A673 (cell line): Measurements from ENCODE around the gene GLIS2. TPM values are rescaled to one million over a fixed set of nuclear protein-coding genes. Genes with fewer than 3 reads are reported as not detected.

ENCODE experiments used
- BruUV-seq: library from RNA; stranded (reverse); fragments of 400-500 nt; replicated peaks from 2 replicates; lab custom pipeline; 2021; lab: Mats Ljungman, UMichigan
- CTCF ChIA-PET: fragments of 300-600 bp; sonication (Branson Sonifier 250); formaldehyde crosslinking; loops from one replicate; lab custom pipeline; 2022; ENCODE audit warnings: antibody characterized with exemption; lab: Charles Lee
- POLR2A ChIA-PET: fragments of 300-600 bp; sonication (Branson Sonifier 250); formaldehyde crosslinking; loops from one replicate; lab custom pipeline; 2022; ENCODE audit warnings: antibody characterized with exemption; ENCODE audit not compliant: low non-redundant PET; lab: Charles Lee
- DNase-seq: peaks from one replicate; pipeline ENCODE4 v3.0.0-alpha.2; 2015; ENCODE audit warnings: low spot score
- H3K27ac ChIP-seq: fragments of 200-600 bp; sonication (generic); 2 replicates; pipeline ENCODE4 v1.5.1; 2016; ENCODE audit warnings: mixed run types, low read depth, mild to moderate bottlenecking, mixed read lengths, antibody characterized with exemption, low read length; ENCODE audit not compliant: poor library complexity, severe bottlenecking
- H3K27me3 ChIP-seq: fragments of 200-600 bp; sonication (generic); replicated peaks from 2 replicates; pipeline ENCODE4 v1.6.1; 2017; ENCODE audit warnings: mixed run types, low read depth, mild to moderate bottlenecking, mixed read lengths, antibody characterized with exemption, low read length; ENCODE audit not compliant: insufficient read depth, poor library complexity
- H3K36me3 ChIP-seq: fragments of 200-600 bp; sonication (generic); 2 replicates; pipeline ENCODE4 v1.6.1; 2016; ENCODE audit warnings: mixed run types, mild to moderate bottlenecking, mixed read lengths, antibody characterized with exemption, low read length; ENCODE audit not compliant: insufficient read depth, poor library complexity, severe bottlenecking
- H3K4me1 ChIP-seq: fragments of 200-600 bp; sonication (generic); 2 replicates; pipeline ENCODE4 v1.6.1; 2017; ENCODE audit warnings: mixed run types, mild to moderate bottlenecking, mixed read lengths, antibody characterized with exemption, low read length; ENCODE audit not compliant: insufficient read depth, poor library complexity, severe bottlenecking
- H3K4me3 ChIP-seq: fragments of 200-600 bp; sonication (generic); 2 replicates; pipeline ENCODE4 v1.5.1; 2016; ENCODE audit warnings: low read depth, mixed run types, mild to moderate bottlenecking, mixed read lengths, low read length; ENCODE audit not compliant: poor library complexity, severe bottlenecking
- H3K9me3 ChIP-seq: fragments of 200-600 bp; sonication (generic); 2 replicates; pipeline ENCODE4 v1.6.1; 2016; ENCODE audit warnings: mixed run types, low read depth, mild to moderate bottlenecking, mixed read lengths, antibody characterized with exemption, low read length; ENCODE audit not compliant: poor library complexity, severe bottlenecking
- EZH2 ChIP-seq: fragments of 200-600 bp; sonication (generic); IDR thresholded peaks from 2 replicates; pipeline ENCODE4 v1.6.1; 2017; ENCODE audit warnings: borderline replicate concordance, low read depth, mild to moderate bottlenecking, mixed read lengths, antibody characterized with exemption, low read length; ENCODE audit not compliant: poor library complexity, severe bottlenecking
- intact Hi-C: fragments of 100-400 bp; cut with micrococcal nuclease; formaldehyde crosslinking; loops from one replicate; pipeline ENCODE4 v1.10.0; 2022; ENCODE audit not compliant: unreplicated experiment
- total RNA-seq: library from RNA; stranded (reverse); gene quantifications from 2 replicates; pipeline ENCODE4 v1.2.3, GENCODE V29; 2021
- TF ChIP-seq, protein P1 (sequence below): fragments of 300-800, 200-600 bp; sonication (generic); conservative IDR thresholded peaks from 2 replicates; pipeline ENCODE4 v1.5.1; 2017; ENCODE audit warnings: low read depth, mild to moderate bottlenecking, antibody characterized with exemption, low read length, moderate library complexity, mixed read lengths

Gene GLIS2
- total RNA-seq, 1 experiment from 2014 or later = 10.6 TPM

DNA sequence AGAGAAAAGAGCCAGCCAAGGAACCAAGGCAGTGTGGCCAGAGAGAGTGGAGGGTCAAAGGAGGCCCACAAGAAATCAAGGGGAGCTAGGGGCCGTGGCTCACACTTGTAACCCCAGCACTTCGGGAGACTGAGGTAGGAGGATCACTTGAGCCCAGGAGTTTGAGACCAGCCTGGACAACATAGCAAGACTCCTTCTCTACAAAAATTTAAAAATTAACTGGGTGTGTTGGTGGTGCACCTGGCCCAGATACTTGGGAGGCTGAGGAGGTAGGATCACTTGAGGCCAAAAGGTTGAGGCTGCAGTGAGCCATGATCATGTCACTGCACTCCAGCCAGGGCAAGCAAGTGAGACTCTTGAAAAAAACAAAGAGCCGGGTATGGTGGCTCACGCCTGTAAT lies 24.2 kb upstream of the GLIS2 start:
- POLR2A ChIA-PET = no interaction called here
- no peak for TF ChIP-seq EZH2
- TF ChIP-seq, protein P1, sequence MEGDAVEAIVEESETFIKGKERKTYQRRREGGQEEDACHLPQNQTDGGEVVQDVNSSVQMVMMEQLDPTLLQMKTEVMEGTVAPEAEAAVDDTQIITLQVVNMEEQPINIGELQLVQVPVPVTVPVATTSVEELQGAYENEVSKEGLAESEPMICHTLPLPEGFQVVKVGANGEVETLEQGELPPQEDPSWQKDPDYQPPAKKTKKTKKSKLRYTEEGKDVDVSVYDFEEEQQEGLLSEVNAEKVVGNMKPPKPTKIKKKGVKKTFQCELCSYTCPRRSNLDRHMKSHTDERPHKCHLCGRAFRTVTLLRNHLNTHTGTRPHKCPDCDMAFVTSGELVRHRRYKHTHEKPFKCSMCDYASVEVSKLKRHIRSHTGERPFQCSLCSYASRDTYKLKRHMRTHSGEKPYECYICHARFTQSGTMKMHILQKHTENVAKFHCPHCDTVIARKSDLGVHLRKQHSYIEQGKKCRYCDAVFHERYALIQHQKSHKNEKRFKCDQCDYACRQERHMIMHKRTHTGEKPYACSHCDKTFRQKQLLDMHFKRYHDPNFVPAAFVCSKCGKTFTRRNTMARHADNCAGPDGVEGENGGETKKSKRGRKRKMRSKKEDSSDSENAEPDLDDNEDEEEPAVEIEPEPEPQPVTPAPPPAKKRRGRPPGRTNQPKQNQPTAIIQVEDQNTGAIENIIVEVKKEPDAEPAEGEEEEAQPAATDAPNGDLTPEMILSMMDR = no peak
- BruUV-seq = no TSS peak
- Histone ChIP-seq H3K36me3 (no peaks in the 10 kb centered on the region), H3K4me1 (peaks cover 15% of the 10 kb centered on the region), H3K9me3 (no peaks in the 10 kb centered on the region), H3K4me3 (no peak overlapping the region), H3K27me3 (no peaks in the 10 kb centered on the region), H3K27ac (no peak overlapping the region)
- DNase-seq = no peak
- intact Hi-C loops = no loop called here
- CTCF ChIA-PET = interaction anchor here (0.5 kb wide), 1 partner anchor 400 kb away, joined by 5 read pairs; no protein-coding TSS in a partner anchor

DNA sequence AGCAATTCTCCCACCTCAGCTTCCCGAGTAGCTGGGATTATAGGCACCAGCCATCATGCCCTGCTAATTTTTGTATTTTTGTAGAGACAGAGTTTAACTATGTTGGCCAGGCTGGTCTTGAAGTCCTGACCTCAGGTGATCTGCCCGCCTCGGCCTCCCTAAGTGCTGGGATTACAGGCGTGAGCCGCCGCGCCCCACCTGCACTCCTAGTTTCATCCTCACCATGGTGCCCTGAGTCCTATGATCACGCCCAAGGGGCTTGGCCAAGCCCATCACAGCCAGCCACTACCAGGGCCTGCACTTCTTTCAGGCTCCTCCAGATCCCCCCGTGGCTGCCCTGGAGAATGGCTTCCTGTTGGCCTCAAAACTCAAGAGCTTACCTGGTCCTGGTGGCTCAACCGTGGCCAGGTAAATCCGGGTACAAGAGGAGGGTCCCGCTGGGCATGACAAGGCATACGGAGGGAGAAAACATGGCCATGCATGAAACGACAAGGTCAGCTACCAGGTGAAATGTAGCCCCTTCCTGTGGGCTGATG lies 22.6 kb upstream of the GLIS2 start:
- intact Hi-C loops = no loop called here
- H3K27ac ChIP-seq = no peak overlapping the region
- no peak for DNase-seq
- TF ChIP-seq, protein P1 = no peak
- CTCF ChIA-PET = interaction anchor here (0.9 kb wide), 1 partner anchor 110 kb away, joined by 4 read pairs; no protein-coding TSS in a partner anchor
- no peaks in the 10 kb centered on the region for H3K9me3 ChIP-seq
- POLR2A ChIA-PET = interaction anchor here (0.7 kb wide), 1 partner anchor 62 kb away, joined by 3 read pairs; no protein-coding TSS in a partner anchor
- H3K36me3 ChIP-seq = no peaks in the 10 kb centered on the region
- H3K4me1 ChIP-seq = peaks cover 15% of the 10 kb centered on the region
- H3K27me3 ChIP-seq = no peaks in the 10 kb centered on the region
- H3K4me3 ChIP-seq = no peak overlapping the region
- no TSS peak for BruUV-seq

DNA sequence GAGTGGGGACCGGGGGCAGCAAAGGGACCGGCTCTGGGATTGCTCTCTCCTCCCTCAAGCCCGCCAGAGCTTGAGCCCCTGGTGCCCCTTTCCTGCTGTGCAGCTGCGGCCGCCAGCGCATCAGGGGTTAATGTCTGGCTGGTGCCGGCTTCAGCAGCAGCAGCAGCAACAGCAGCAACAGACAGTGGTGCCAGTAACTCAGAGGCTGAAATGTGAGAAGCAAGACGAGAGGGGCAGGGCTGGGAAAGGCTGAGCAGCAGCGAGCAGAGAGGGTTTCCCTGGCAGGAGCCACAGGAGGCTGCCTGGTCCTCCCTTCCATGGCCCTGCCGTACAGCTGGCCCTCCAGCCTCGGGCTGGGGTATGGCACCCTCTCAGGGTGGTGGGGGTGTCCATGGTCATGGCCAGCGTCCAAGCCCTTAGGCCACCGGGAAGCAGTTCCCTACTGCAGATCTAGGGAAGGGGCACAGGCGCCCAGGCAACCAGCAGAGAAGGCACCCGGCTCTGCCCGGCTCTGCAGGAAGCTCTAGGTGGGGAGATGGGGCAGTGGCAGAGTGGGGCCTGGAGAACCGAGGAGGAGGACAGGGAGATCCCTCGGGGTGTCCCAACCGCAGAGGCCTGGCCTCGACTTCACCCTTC lies 21.9 kb upstream of the GLIS2 start:
- peak; percentile 84 for DNase-seq
- Histone ChIP-seq H3K4me1 (peaks cover 16% of the 10 kb centered on the region), H3K27ac (peak overlapping the region; percentile 68), H3K36me3 (no peaks in the 10 kb centered on the region), H3K27me3 (no peaks in the 10 kb centered on the region), H3K4me3 (no peak overlapping the region), H3K9me3 (no peaks in the 10 kb centered on the region)
- TF ChIP-seq, protein P1 = no peak
- TF ChIP-seq EZH2 = no peak
- BruUV-seq = no TSS peak
- intact Hi-C loops = no loop called here
- ChIA-PET CTCF (interaction anchor here (0.5 to 0.9 kb wide), 2 partner anchors 46 to 109 kb away, joined by 4 read pairs; no protein-coding TSS in a partner anchor), POLR2A (no interaction called here)
